CD4-positive, alpha-beta T cell (primary cell): ENCODE data around the gene ARIH2. TPM values are rescaled to one million over a fixed set of nuclear protein-coding genes. Genes with fewer than 3 reads are reported as not detected.

Experiments
- ATAC-seq: fragments of 200-7000 bp; cut with Tn5 transposase; one replicate; pipeline ENCODE4 v1.10.0; 2022; ENCODE audit warnings: mild to moderate bottlenecking; ENCODE audit not compliant: poor library complexity
- CTCF ChIA-PET: fragments of 350-600 bp; sonication (Branson Sonifier 250); formaldehyde crosslinking; loops from one replicate; lab custom pipeline; 2021; ENCODE audit warnings: antibody characterized with exemption, inconsistent platforms; lab: Charles Lee
- POLR2A ChIA-PET: fragments of 350-600 bp; sonication (Branson Sonifier 250); formaldehyde crosslinking; loops from one replicate; lab custom pipeline; 2021; ENCODE audit warnings: antibody characterized with exemption, inconsistent platforms; lab: Charles Lee
- DNase-seq, 14 experiments: peaks; one replicate each; pipeline ENCODE4 v3.0.0-alpha.2; 2013 to 2020; ENCODE audit warnings: mixed read lengths in 2 of 14
- H3K27ac ChIP-seq, 2 donors: one replicate each; pipeline versions ENCODE4 v1.5.1 to v1.7.0; 2013; ENCODE audit warnings: low read length in 2 of 2, low read depth in 1 of 2, mild to moderate bottlenecking in 1 of 2
- H3K27me3 ChIP-seq, 2 experiments: 1 replicate in 1 of 2; 2 replicates in 1 of 2; pipeline versions ENCODE4 v1.6.1 to v1.7.0; 2013; ENCODE audit warnings: low read length in 2 of 2, control low read depth in 1 of 2, mild to moderate bottlenecking in 1 of 2, moderate library complexity in 1 of 2; ENCODE audit not compliant: insufficient read depth in 2 of 2, control insufficient read depth in 1 of 2
- H3K36me3 ChIP-seq: one replicate; pipeline ENCODE4 v1.6.1; 2013; ENCODE audit warnings: low read length, control low read depth; ENCODE audit not compliant: insufficient read depth
- H3K4me1 ChIP-seq: one replicate; pipeline ENCODE4 v1.6.1; 2013; ENCODE audit warnings: low read length, control low read depth; ENCODE audit not compliant: insufficient read depth
- H3K4me3 ChIP-seq: one replicate; pipeline ENCODE4 v1.5.1; 2013; ENCODE audit warnings: mild to moderate bottlenecking, low read length, moderate library complexity
- H3K9me3 ChIP-seq, 2 experiments: 1 replicate in 1 of 2; 2 replicates in 1 of 2; pipeline versions ENCODE4 v1.6.1 to v1.7.0; 2013; ENCODE audit warnings: low read length in 2 of 2, mild to moderate bottlenecking in 2 of 2, control low read depth in 1 of 2, moderate library complexity in 1 of 2; ENCODE audit not compliant: control insufficient read depth in 1 of 2, insufficient read depth in 1 of 2
- H3K27ac Mint-ChIP-seq: one replicate; pipeline ENCODE4 v1.8.0; 2020; ENCODE audit warnings: mixed read lengths
- H3K27me3 Mint-ChIP-seq: one replicate; pipeline ENCODE4 v1.8.0; 2021; ENCODE audit warnings: mixed read lengths
- H3K36me3 Mint-ChIP-seq: one replicate; pipeline ENCODE4 v1.8.0; 2021; ENCODE audit warnings: low read depth, mixed read lengths
- H3K4me1 Mint-ChIP-seq: one replicate; pipeline ENCODE4 v1.8.0; 2021; ENCODE audit warnings: low read depth, mixed read lengths
- H3K4me3 Mint-ChIP-seq: one replicate; pipeline ENCODE4 v1.8.0; 2020; ENCODE audit warnings: mild to moderate bottlenecking, mixed read lengths
- H3K9me3 Mint-ChIP-seq: one replicate; pipeline ENCODE4 v1.8.0; 2020; ENCODE audit warnings: mixed read lengths
- CTCF ChIP-seq: fragments of 200-600 bp; IDR thresholded peaks from one replicate; pipeline ENCODE4 v1.8.0; 2022; ENCODE audit warnings: antibody characterized with exemption, mild to moderate bottlenecking
- intact Hi-C, 2 experiments: fragments of 100-400 bp; cut with DNase I in 1 of 2; cut with micrococcal nuclease in 1 of 2; formaldehyde crosslinking; loops; one replicate each; pipeline versions ENCODE4 v1.15.1 to v1.9.0; 2023 to 2025; cut with DNase I, micrococcal nuclease
- total RNA-seq, 174 experiments: library from RNA in 2 of 174; stranded (reverse) in 2 of 174; gene quantifications; one replicate each; pipeline ENCODE4 v1.2.3 and lab custom pipeline; 2021 to 2026

Gene ARIH2
- total RNA-seq, 2 experiments from 2014 or later, result 182 TPM

DNA sequence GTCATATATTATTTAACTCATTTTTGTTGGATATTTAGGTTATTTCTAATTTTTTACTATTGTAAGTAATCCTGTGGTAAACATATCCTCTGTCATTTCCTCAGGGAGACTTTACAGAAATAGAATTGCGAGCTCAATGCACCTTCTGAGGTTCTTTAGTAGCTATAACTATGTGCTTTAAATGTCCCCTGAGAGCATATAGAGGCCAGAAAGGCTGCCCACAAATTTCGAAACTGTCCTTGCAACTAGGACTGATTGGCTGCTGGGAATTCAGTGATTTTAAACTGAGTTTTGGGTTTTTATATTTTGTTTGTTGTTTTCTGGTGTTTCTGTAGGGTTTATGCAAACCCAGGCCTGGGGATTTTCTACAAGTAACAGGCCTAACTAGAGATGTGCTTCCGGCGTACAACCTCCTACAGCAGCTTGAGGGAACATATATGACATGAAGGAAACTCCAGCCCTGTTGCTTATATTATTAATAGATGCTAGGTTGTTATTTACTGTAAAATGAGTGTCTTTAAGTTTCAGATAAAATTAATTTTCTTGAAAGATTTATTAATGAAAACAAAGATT is 42.3 kb downstream of the ARIH2 start:
- POLR2A ChIA-PET, result no interaction called here
- H3K4me3 Mint-ChIP-seq, result no peak overlapping the region
- ATAC-seq (no peak), DNase-seq (no peak)
- Histone ChIP-seq H3K9me3 (no peaks in the 10 kb centered on the region), H3K4me1 (no peaks in the 10 kb centered on the region), H3K27me3 (no peaks in the 10 kb centered on the region), H3K4me3 (no peak overlapping the region), H3K27ac (no peak overlapping the region), H3K36me3 (peaks cover 47% of the 10 kb centered on the region)
- intact Hi-C loops, result no loop called here
- H3K27me3 Mint-ChIP-seq, result no peaks in the 10 kb centered on the region
- TF ChIP-seq CTCF, result no peak
- H3K4me1 Mint-ChIP-seq, result peaks cover under 1% of the 10 kb centered on the region
- H3K9me3 Mint-ChIP-seq, result no peaks in the 10 kb centered on the region
- CTCF ChIA-PET, result interaction anchor here (1.0 kb wide), 1 partner anchor 32 kb away, joined by 4 read pairs; no protein-coding TSS in a partner anchor
- peaks cover 62% of the 10 kb centered on the region for H3K36me3 Mint-ChIP-seq
- H3K27ac Mint-ChIP-seq, result no peak overlapping the region

DNA sequence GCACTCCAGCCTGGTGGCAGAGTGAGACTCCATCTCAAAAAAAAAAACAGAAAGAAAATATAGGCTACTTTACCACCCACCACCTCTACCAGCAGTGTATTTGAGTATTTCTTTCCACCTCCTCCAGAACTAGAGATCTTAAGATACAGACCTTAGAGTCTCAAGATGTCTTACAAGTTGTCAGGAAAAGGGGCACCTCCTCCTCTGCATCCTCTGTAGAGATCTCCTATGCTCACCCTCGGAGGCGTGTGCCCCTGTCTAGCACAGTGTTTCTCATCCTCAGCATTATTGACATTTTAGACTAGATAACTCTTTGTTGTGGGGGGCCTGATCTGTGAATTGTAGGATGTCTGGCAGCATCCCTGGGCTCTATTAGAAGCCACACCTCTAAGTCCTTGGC is 43.7 kb downstream of the ARIH2 start:
- H3K4me1 ChIP-seq, result peaks cover 4% of the 10 kb centered on the region
- Mint-ChIP-seq H3K27me3 (no peaks in the 10 kb centered on the region), H3K27ac (no peak overlapping the region), H3K36me3 (peaks cover 68% of the 10 kb centered on the region), H3K9me3 (no peaks in the 10 kb centered on the region), H3K4me3 (no peak overlapping the region), H3K4me1 (peaks cover 13% of the 10 kb centered on the region)
- no peaks in the 10 kb centered on the region for H3K9me3 ChIP-seq
- no peak for TF ChIP-seq CTCF
- no peak overlapping the region for H3K27ac ChIP-seq
- H3K36me3 ChIP-seq, result peaks cover 53% of the 10 kb centered on the region
- DNase-seq (no peak), ATAC-seq (no peak)
- ChIA-PET POLR2A (no interaction called here), CTCF (no interaction called here)
- no peaks in the 10 kb centered on the region for H3K27me3 ChIP-seq
- intact Hi-C loops, result no loop called here
- no peak overlapping the region for H3K4me3 ChIP-seq

- intact Hi-C loops, result no loop called here
- no peak overlapping the region for H3K27ac ChIP-seq
- H3K36me3 ChIP-seq, result peaks cover 52% of the 10 kb centered on the region
- no peaks in the 10 kb centered on the region for H3K27me3 ChIP-seq
- ChIA-PET CTCF (no interaction called here), POLR2A (no interaction called here)
- H3K27ac Mint-ChIP-seq, result no peak overlapping the region
- no peak for DNase-seq
- H3K4me1 Mint-ChIP-seq, result peaks cover 13% of the 10 kb centered on the region
- H3K9me3 Mint-ChIP-seq, result no peaks in the 10 kb centered on the region
- H3K4me1 ChIP-seq, result peaks cover 4% of the 10 kb centered on the region
- H3K27me3 Mint-ChIP-seq, result no peaks in the 10 kb centered on the region
- ATAC-seq, result no peak
- H3K4me3 ChIP-seq, result no peak overlapping the region
- no peaks in the 10 kb centered on the region for H3K9me3 ChIP-seq
- peaks cover 71% of the 10 kb centered on the region for H3K36me3 Mint-ChIP-seq
- no peak for TF ChIP-seq CTCF
- H3K4me3 Mint-ChIP-seq, result no peak overlapping the region
Measured at GRCh38 chr3:48962939-48963338, 44.3 kb downstream of the ARIH2 start.
